G401.6 (cell line): ENCODE results near the gene DAND5.
A peak's percentile ranks its signal among the peaks of the same experiment; 100 is the strongest.
"Not testable (repeated sequence)": the region's sequence is repeated elsewhere in the genome, so short reads cannot be mapped to it uniquely, and the experiment has no call there.

Experiments used
- FAIRE-seq: peaks from 2 replicates; lab custom pipeline; 2012; peaks lifted over from hg19 to GRCh38; lab: Jason Lieb, UNC

DAND5 gene

DNA sequence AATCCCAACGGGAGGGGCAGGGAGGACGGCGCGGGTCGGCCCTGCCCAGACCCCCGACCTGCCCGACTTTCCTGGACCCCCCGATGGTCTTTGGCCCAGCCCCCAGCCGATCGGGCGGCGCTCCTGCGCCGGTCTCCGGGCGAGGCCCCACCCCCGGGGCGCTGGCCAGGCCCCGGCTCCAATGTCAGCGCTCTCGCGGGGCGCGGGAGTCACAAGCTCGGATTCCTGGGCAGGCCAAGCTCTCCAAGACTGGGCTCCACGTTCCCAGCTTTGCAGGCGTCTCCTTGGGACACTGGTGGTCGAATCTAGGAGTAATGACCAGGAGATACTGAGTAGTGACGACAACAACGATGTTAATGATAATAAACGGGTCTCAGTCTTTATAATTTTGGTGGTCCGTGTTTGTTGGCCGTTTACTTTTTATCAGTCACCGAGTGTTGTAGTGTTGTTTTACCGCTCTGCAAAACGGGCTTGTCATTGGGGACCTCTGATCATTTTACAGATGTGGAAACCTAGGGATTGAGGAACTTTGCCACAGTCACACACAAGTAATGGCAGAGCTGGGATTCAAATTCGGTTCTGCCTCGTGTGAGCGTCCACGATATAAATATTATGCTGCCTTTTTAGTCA, 23.2 kb upstream of the DAND5 start:
- FAIRE-seq = peak; percentile 17

DNA sequence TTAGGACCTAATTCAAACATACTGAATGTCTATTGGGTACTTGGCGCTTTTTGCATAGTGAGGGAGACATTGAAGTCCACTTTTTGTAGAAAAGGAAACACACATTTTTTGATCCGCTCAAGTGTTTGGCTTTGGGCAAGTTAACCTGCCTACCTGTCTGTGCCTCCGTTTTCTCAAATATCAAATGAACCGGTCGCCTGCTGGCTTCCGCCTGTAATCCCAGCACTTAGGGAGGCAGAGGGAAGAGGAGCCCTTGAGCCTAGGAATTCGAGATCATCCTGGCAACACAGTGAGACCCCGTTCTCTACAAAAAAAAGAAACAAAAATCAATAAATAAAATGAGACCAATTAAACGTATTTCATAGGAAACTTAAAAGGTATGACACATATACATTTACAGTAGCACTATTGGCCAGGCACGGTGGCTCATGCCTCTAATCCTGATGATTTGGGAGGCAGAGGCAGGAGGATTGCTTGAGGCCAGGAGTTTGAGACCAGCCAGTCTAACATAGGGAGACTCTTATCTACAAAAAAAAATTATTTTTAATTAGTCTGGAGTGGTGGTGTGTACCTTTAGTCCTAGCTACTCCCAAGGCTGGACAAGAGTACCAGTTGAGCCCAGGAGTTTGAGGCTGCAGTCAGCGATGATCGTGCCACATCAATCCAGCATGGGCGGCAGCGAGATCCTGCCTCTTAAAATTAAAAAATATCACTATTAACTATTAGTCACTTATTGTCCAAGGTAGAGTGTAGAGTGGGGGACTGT, 22.5 kb upstream of the DAND5 start:
- FAIRE-seq = no peak

GRCh38 chr19:12947702-12948611, 21.4 kb upstream of the DAND5 start:
- no peak for FAIRE-seq

GRCh38 chr19:12948612-12949362, 20.6 kb upstream of the DAND5 start:
- FAIRE-seq = no peak

GRCh38 chr19:12949363-12950283, 19.8 kb upstream of the DAND5 start:
- FAIRE-seq = no peak

- FAIRE-seq = not testable (repeated sequence)
Measured at GRCh38 chr19:12952050-12952449, 17.3 kb upstream of the DAND5 start.

GRCh38 chr19:12952488-12953137, 16.8 kb upstream of the DAND5 start:
- no peak for FAIRE-seq

DNA sequence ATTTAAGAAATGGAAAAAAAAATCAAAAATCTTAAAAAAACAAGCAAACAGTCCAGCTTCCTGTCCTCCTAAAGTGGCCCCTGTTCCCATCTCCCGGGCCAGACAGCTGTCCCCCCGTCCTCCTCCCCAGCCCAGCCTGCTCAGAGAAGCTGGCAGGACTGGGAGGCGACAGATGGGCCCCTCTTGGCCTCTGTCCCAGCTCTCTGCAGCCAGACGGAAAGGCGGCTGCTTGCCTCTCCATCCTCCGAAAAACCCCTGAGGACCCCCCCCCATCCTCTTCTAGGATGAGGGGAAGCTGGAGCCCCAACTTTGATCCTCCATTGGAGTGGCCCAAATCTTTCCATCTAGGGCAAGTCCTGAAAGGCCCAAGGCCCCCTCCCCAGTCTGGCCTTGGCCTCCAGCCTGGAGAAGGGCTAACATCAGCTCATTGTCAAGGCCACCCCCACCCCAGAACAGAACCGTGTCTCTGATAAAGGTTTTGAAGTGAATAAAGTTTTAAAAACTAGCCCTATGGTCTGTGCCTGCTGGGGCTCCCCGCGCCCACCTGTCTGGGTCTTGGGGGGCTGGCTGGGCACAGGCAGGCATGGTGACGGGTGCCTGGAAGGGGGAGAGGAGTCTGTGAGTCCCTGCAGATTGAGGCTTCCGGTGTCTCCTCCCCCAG, 16.1 kb upstream of the DAND5 start:
- FAIRE-seq = no peak

GRCh38 chr19:12953799-12954611, 15.4 kb upstream of the DAND5 start:
- FAIRE-seq = no peak

DNA sequence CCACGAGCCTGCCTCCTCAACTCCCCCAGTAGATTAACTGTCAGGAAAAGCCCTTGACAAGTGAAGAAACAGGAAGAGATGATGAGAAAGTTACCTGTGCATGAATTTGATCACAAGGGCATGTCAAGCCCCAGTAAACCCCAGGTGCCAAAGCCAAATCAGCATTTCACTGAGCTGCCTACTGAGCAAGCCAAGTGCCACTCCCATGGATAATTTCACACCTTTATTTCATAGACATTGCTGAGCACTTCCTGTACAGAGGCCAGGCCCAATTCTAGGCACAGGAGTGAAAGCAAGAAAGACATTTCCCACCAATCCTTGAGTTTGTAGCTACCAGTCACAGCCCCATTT, 14.8 kb upstream of the DAND5 start:
- no peak for FAIRE-seq

DNA sequence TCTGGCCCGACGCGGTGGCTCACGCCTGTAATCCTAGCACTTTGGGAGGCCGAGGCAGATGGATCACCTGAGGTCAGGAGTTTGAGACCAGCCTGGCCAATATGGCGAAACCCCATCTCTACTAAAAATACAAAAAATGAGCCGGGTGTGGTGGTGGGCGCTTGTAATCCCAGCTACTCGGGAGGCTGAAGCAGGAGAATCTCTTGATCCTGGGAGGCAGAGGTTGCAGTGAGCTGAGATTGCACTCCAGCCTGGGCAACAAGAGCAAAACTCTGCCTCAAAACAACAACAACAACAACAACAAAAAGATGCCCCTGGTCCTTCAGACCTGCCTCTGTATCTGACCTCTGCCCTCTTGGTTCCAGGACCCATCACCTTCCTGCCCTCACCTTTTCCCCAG, 13.8 kb upstream of the DAND5 start:
- FAIRE-seq = not testable (repeated sequence)

GRCh38 chr19:12955996-12956395, 13.4 kb upstream of the DAND5 start:
- no peak for FAIRE-seq

- FAIRE-seq = no peak
Measured at GRCh38 chr19:12956446-12957388, 12.7 kb upstream of the DAND5 start, which contains the start of gene GADD45GIP1. TSS of gene GADD45GIP1 (minus strand) at chr19:12957223. CDS start at chr19:12957212, 11 bp downstream.

- not testable (repeated sequence) for FAIRE-seq
Measured at GRCh38 chr19:12957389-12957952, 11.9 kb upstream of the DAND5 start.

DNA sequence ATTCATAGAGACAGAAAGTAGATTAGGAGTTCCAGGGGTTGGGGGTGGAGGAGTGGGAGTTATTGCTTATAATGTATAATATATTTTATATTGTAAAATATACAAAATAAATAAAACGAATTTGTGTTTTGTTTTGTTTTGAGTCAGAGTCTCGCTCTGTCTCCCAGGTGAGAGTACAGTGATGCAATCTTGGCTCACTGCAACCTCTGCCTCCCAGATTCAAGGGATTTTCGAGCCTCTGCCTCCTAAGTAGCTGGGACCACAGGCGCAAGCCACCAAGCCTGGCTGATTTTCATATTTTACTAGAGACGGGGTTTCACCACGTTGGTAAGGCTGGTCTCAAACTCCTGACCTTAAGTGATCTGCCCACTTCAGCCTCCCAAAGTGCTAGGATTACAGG, 9.9 kb upstream of the DAND5 start:
- FAIRE-seq = no peak

DNA sequence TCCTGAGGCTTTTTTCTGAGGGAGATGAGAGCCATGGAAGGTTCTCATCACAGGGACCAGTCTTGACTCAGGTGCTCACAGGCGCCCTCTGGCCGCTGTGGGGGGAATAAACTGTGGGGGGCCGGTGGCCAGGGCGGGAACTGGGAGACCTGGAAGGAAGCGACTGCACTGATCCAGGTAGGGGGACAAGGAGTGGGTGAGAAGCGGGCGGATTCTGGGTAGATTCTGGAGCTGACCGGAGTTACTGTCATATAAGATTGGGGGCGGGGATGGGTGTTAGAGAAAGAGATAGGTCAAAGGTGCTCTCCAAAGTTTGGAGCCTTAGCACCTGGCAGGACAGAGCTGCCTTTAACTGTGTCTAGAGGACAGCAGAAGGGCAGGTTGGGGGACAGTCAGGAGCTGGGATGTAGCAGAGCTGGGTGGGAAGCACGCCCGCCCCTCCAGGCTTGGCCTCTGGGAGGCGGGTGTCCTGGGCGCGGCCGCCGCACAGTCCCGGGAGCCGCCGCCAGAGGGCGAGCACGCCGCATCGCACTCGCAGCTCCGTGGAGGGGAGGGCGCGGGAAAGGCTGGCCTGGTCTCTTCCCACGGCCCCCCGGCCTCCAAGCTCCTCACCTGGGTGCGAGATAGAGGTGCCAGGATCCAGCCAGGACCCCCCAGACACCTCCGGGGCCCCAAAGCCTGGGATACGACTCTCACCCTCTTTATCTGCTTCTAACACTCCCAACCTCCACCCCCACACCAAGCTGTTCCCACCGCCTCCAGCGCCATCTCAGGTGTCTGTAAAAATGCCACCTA, 4.2 kb upstream of the DAND5 start:
- peak; percentile 31 for FAIRE-seq

GRCh38 chr19:12965812-12966135, 3.6 kb upstream of the DAND5 start:
- no peak for FAIRE-seq
